HepG2 (cell line): Measurements from ENCODE around the gene CMTM8. TPM values are rescaled to one million over a fixed set of nuclear protein-coding genes. Genes with fewer than 3 reads are reported as not detected.

Experiments used
- ATF7 ChIP-seq, 2 experiments: fragments of 450-650 bp in 1 of 2; sonication (generic) in 1 of 2; formaldehyde crosslinking in 1 of 2; IDR thresholded peaks; 2 replicates each; pipeline versions ENCODE4 v1.4.0 to v1.6.1; 2016 to 2020; ENCODE audit warnings: antibody characterized with exemption in 1 of 2, mild to moderate bottlenecking in 1 of 2, missing genetic modification reagents in 1 of 2
- BCL3 ChIP-seq: sonication (generic); formaldehyde crosslinking; IDR thresholded peaks from 2 replicates; pipeline ENCODE4 v1.5.1; 2020; ENCODE audit warnings: mild to moderate bottlenecking, missing genetic modification reagents, moderate library complexity
- FUBP1 ChIP-seq: sonication (generic); formaldehyde crosslinking; IDR thresholded peaks from 2 replicates; pipeline ENCODE4 v1.5.1; 2020; ENCODE audit warnings: missing genetic modification reagents, mild to moderate bottlenecking, borderline replicate concordance
- HNRNPUL1 ChIP-seq: fragments of 200-400 bp; formaldehyde crosslinking; IDR thresholded peaks from 2 replicates; pipeline ENCODE4 v1.6.1; 2017; ENCODE audit warnings: low read depth, mild to moderate bottlenecking, low read length, moderate library complexity
- MAZ ChIP-seq, 2 experiments: sonication (generic) in 1 of 2; formaldehyde crosslinking in 1 of 2; IDR thresholded peaks; 2 replicates each; pipeline versions ENCODE4 v1.5.0 to v1.6.1; 2012 to 2020; ENCODE audit warnings: low read depth in 2 of 2, mild to moderate bottlenecking in 2 of 2, borderline replicate concordance in 1 of 2, improper control_type of control experiment in 1 of 2, low read length in 1 of 2, missing genetic modification reagents in 1 of 2, moderate library complexity in 1 of 2
- MED13 ChIP-seq: sonication (generic); formaldehyde crosslinking; IDR thresholded peaks from 2 replicates; pipeline ENCODE4 v1.5.0; 2020; ENCODE audit warnings: missing genetic modification reagents
- MIXL1 ChIP-seq: IDR thresholded peaks from 2 replicates; pipeline ENCODE4 v1.6.1; 2016
- MYNN ChIP-seq: sonication (generic); formaldehyde crosslinking; IDR thresholded peaks from 2 replicates; pipeline ENCODE4 v1.4.0; 2020; ENCODE audit warnings: mild to moderate bottlenecking, low read depth, missing genetic modification reagents
- MZF1 ChIP-seq: sonication (generic); formaldehyde crosslinking; IDR thresholded peaks from 2 replicates; pipeline ENCODE4 v1.8.1; 2023; ENCODE audit warnings: mild to moderate bottlenecking, missing genetic modification reagents, borderline replicate concordance
- NR2F2 ChIP-seq: IDR thresholded peaks from 2 replicates; pipeline ENCODE4 v1.6.1; 2012; ENCODE audit warnings: low read depth, inconsistent platforms, borderline replicate concordance
- PAF1 ChIP-seq: IDR thresholded peaks from 2 replicates; pipeline ENCODE4 v1.6.1; 2016; ENCODE audit warnings: missing genetic modification reagents, missing compliant biosample characterization
- PPARG ChIP-seq: conservative IDR thresholded peaks from 2 replicates; pipeline ENCODE4 v1.6.1; 2016; ENCODE audit warnings: missing biosample characterization, missing genetic modification reagents
- REXO4 ChIP-seq: sonication (generic); formaldehyde crosslinking; IDR thresholded peaks from 2 replicates; pipeline ENCODE4 v1.8.0; 2022; ENCODE audit warnings: missing genetic modification reagents, mild to moderate bottlenecking, borderline replicate concordance
- ZBED4 ChIP-seq: sonication (generic); formaldehyde crosslinking; IDR thresholded peaks from 2 replicates; pipeline ENCODE4 v1.4.0; 2020; ENCODE audit warnings: missing genetic modification reagents, borderline replicate concordance
- ZBTB3 ChIP-seq: sonication (generic); formaldehyde crosslinking; IDR thresholded peaks from 2 replicates; pipeline ENCODE4 v1.4.0; 2020; ENCODE audit warnings: low read depth, mild to moderate bottlenecking, moderate library complexity, missing genetic modification reagents, borderline replicate concordance
- ZMYM4 ChIP-seq: sonication (generic); formaldehyde crosslinking; IDR thresholded peaks from 2 replicates; pipeline ENCODE4 v1.8.1; 2023; ENCODE audit warnings: mild to moderate bottlenecking, missing genetic modification reagents
- ZNF691 ChIP-seq: sonication (generic); formaldehyde crosslinking; IDR thresholded peaks from 2 replicates; pipeline ENCODE4 v1.4.0; 2020; ENCODE audit warnings: missing genetic modification reagents, low read depth, mild to moderate bottlenecking, borderline replicate concordance
- ZNF772 ChIP-seq: sonication (generic); formaldehyde crosslinking; IDR thresholded peaks from 2 replicates; pipeline ENCODE4 v1.5.0; 2020; ENCODE audit warnings: mild to moderate bottlenecking, missing genetic modification reagents
- ZNF784 ChIP-seq: sonication (generic); formaldehyde crosslinking; IDR thresholded peaks from 2 replicates; pipeline ENCODE4 v1.5.1; 2020; ENCODE audit warnings: missing genetic modification reagents, mild to moderate bottlenecking, borderline replicate concordance
- polyA plus RNA-seq, 8 experiments: library from polyadenylated mRNA; depleted of rRNA in 3 of 8; stranded (reverse) in 7 of 8; unstranded in 1 of 8; fragments of >200 nt; fragmentation: Illumina TruSeq in 4 of 8; extraction: Trizol in 4 of 8; gene quantifications; 2 replicates each; pipeline versions ENCODE4 v1.2.1 to v1.2.3, GENCODE V29; 2011 to 2016; ENCODE audit warnings: low read depth in 4 of 8, missing spikeins in 1 of 8, mixed read lengths in 1 of 8; ENCODE audit not compliant: insufficient read depth in 1 of 8
- total RNA-seq, 5 experiments: library from RNA; depleted of rRNA; stranded (reverse); fragments of >200 nt; fragmentation: Illumina TruSeq; extraction: Trizol; gene quantifications; 2 replicates each; pipeline ENCODE4 v1.2.3, GENCODE V29; 2016; ENCODE audit warnings: low read depth in 1 of 5

The CMTM8 gene
- total and polyA plus RNA-seq, 2 of the 13 experiments (the other 11 are each of a cell fraction or from before 2014, with no cell fraction given): 8.9 to 15.8 TPM

GRCh38 chr3:32216172-32216783, 22.2 kb upstream of the CMTM8 start (continued):
- TF ChIP-seq BCL3 (peak; percentile 81; the same call in 1 of the 2 replicates), ZNF772 (CRISPR knock-in tag) (peak; percentile 84; the same call in 1 of the 2 replicates), NR2F2 (peak; percentile 100), ZBTB3 (CRISPR knock-in tag) (0 out of 2 replicates have a peak, but pooled peaks have one; percentile 64), ZMYM4 (CRISPR knock-in tag) (peak; percentile 94), ATF7 (IDR thresholded peaks at IDR 0.05) (no peak), ATF7 (CRISPR knock-in tag; IDR thresholded peaks at IDR 0.05) (peak; percentile 83; the same call in 1 of the 2 replicates), HNRNPUL1 (no peak), PAF1 (no peak), ZNF784 (peak; percentile 87; the same call in 1 of the 2 replicates), PPARG (CRISPR knock-in tag) (peak; percentile 87), MZF1 (CRISPR knock-in tag) (no peak), REXO4 (CRISPR knock-in tag) (no peak), ZNF691 (CRISPR knock-in tag) (0 out of 2 replicates have a peak, but pooled peaks have one; percentile 69), MED13 (CRISPR knock-in tag) (peak; percentile 78; the same call in 1 of the 2 replicates), MIXL1 (CRISPR knock-in tag) (peak; percentile 92), MAZ (IDR thresholded peaks at IDR 0.05; ENCODE audit: borderline replicate concordance, low read depth, low read length) (no peak), MAZ (CRISPR knock-in tag; IDR thresholded peaks at IDR 0.05; ENCODE audit: low read depth) (peak; percentile 58; the same call in 1 of the 2 replicates), ZBED4 (peak; percentile 91), FUBP1 (no peak), MYNN (CRISPR knock-in tag) (no peak)
